NCI-H1092 treated with DMSO at 0.1 percent for 48 hours (cell line): Measurements from ENCODE around the gene DNAJC17.

Experiments used
- DNase-seq: peaks from one replicate; lab custom pipeline; 2025; lab: John Stamatoyannopoulos, UW

DNAJC17 gene

DNA sequence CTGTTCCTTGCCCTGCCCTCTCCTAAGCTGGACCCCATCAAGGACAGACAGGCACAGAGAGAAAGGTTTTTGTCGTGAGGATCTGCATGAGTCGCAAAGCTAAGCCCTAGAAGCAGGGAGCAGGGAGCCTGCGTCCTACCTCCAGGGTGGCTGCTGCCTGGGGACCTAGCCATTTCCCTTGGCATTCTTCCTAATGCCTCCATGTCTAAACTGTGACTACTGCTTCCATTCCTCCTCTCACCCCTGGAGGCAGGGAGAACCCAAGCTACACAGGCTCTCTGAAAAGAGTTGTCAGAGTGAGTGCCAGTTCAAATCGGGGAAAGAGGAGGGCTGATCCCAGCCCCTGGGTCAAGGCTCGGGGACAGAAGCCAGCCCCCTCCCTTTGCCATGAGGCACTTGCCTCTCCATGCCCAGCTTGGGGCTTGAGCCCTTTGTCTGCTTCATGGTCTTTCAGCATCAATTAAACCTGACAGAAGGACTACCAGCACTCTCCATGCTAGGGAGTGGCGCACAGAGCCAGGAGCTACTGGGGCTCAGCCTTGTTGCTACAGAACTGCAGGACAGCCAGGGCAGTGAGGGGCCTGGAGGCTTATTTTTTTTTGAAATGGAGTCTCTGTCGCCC, 41.0 kb downstream of the DNAJC17 start:
- no peak for DNase-seq

DNA sequence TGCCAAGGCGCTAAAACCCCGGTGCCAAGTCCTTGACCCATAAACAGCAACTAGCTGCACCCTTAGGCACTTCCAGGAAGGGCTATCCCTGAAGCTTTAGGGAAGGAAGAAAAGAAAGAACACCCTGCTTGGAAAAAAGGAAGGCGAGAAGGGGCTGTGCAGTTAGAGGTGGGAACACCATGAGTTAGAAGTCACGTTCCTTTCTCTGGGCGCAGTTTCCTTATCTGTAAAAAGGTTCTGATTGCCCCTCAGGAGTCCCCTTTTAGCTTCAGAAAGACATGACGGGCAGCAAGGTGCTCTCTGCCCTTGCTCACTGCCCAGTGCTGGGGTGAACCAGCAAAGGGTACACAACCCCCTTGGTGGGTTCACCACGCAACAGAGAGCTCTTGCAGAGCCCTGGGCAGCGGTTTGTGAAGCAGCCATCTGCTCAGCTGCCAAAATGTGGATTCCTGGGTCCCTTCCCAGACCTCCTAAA, 42.6 kb downstream of the DNAJC17 start:
- DNase-seq = no peak

DNA sequence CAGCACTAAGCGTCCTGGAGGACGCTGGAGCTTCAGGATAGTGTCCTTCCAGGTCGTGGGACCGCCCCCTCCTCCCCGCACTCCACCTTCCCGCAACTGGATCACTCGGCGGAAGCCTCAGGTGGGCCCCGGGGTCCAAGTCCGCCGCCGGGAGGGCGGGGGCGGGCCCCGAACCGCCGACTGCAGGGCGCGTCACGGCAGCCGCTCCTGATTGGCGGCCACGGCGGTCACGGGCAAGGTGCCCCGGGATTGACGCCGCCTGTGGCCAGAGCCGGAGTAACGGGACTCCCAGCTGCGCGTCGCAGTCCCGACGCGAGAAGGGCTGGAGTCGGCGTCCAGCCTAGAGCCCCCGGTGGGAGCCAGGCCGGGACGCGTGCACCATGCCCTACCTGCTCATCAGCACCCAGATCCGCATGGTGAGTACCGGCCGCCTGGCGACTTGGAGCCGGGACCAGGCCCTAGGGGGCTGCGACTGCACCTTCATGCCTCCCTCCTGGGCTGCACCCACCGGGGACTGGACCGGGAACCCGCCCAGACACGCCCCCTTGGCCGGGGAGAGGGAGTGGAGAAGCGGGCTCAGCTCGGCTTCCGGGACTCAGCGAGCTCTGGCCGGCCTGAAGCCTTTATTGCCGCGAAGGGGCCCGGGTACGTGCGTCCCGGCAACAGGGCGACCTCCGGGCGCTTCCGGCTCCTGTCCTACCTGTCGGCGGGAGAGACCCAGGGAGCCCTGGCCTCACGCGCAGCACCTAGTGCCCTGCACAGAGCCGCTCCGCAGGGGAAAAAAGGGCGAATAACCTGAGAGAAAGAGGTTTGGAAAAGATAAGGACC, 43.3 kb downstream of the DNAJC17 start, which contains the start of gene GCHFR:
TSS of gene GCHFR (plus strand) at position 268 of the 828 bp plus-strand sequence. CDS start at position 381, 113 bp downstream.
- peak; percentile 23 for DNase-seq

DNA sequence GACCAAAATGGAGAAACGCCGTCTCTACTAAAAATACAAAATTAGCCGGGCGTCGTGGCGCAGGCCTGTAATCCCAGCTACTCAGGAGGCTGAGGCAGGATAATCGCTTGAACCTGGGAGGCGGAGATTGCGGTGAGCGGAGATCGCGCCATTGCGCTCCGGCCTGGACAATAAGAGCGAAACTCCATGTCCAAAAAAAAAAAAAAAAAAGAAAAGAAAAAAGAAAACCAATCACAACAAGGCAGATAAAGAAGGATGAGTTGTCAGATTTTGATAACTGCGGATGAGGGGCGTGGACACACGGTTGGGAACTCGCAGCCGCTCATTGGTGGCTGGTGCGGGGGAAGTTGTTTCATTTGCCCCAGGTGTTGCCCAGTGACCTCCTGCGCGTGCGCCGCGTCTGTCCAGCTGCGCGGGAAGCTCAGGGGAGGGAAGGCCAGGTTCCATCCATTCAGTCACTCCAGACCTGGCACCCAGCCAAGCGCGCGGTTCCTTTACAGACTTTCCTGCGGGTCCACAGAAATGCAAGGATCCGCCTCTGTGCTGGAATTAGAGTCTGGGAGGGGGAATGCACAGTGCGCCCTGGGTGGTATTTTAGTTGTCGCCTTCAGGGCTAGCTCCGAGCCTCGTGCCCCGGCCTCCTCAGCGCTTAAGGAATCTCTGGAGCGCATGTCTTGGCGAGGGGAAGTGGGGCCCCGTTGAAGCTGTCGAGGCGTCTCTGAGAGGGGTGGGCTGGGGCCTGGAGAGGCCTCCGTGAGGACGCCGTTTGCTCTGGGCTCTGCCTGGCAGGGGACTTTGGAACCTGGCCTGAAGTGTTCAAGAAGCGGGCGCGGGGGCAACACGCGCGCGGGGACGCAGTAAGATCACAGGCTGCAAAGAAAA, 44.1 kb downstream of the DNAJC17 start:
- peak; percentile 49 for DNase-seq

DNA sequence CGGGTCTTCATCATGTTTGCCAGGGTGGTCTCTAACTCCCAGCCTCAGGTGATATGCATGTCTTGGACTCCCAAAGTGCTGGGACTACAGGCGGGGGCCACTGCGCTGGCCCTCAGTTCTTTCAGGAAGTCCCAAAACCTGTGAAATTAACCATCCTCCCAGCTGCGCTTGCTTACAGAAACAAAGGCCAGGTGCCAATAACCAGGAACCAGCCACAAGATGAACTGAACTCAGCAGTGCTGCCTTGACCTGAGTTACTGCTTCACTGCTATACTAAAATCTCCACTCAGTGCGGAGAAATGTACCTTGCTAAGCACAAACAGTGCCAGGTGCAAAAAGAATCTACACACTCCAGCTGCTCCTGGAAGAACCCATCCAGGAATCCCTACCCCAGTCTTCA, 47.3 kb downstream of the DNAJC17 start:
- DNase-seq = no peak

DNA sequence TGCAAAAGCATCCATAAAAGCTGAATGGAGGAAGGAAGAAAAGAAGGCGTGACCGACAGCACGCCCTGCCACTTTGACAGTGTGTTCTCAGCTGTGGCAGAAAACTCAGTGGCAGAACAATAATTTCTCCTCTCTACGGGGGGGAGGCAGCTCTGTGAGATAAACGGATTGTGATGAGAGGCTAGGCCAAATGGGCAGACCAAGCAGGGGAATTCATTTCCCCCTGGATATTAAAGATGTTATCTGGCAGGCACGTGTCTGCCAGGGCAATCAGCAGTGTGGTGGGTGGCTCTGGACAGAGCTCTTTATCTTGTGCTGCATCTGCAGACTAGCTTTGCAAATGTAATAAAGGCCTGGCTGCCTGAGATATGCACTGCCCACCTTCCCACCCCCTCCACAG, 50.3 kb downstream of the DNAJC17 start:
- no peak for DNase-seq

DNA sequence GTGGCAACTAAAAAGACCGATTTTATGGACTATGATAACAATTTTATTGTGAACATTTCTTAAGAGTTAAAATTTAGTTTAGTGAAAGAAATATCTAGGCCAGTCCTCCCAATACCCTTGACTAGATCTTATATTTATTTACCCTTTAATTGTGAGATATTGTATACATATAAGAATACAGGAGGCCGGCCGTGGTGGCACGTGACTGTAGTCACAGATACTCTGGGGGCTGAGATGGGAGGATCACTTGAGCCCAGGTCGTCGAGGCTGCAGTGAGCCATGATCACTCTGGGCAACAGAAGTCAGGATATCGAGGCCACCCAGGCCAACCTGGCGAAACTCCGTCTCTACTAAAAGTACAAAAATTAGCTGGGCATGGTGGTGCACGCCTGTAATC, 51.5 kb downstream of the DNAJC17 start:
- peak; percentile 38 for DNase-seq

DNA sequence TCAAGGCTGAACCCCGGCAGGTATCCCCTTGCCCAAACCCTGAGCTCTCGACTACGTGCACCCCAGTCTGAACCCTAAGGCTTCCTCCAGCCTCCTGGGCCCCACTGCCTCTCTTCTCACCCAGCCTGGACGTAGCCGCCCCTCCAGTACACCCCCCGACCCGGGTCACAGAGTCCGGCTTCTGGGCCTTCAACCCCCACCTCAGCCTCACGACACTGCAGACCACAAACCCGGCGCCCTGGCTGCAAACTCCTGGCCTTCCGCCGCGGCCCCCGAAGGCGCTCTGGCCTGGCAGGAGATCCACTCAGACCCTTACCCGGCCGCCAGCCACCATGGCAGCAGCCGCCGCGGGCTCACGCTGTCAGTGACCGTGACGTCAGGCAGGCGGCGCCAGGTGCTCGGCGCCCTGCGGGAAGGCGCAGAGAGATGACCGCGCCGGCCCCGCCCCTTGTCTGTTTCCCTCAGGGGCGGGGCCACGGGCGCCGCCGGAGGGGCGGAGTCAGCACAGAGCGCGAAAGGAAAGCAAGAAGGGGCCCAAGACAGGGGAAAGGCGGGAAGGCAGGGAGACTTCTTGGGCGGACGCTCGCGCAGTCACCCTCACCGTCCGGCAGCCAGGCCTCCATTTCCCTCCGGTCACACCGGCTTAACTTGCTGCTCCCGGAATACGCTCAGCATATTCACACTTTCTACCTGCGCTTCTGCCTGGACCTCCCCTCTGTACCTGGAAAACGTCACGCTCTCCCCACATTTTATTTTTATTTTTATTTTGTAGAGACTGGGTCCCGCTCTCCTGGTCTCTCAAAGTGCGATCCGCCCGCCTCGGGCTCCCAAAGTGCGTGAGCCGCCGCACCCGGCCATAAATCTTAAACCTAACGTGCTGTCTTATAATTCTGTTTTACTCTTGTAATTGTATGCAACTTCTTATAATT, 52.1 kb downstream of the DNAJC17 start, which contains the start of gene RMDN3:
TSS of gene RMDN3 (minus strand) at position 372 of the 929 bp plus-strand sequence. CDS start 471 bp downstream, outside the sequence.
- DNase-seq = peak; percentile 85

DNA sequence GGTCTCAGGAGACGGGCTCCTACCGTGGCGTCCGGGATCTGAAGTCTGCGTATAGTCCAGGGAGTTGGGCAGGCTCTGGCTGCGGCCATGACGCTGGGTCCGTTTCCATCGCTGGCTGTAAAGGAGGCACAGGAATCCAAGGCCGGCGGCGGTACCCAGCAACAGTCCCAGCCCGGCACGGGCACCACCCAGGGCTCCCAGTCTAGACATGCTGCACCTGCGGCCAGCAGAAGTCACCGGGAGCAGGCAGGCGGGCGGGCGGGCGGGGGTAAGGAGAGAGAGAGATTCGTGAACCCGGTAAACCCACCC, 52.7 kb downstream of the DNAJC17 start:
- no peak for DNase-seq

DNA sequence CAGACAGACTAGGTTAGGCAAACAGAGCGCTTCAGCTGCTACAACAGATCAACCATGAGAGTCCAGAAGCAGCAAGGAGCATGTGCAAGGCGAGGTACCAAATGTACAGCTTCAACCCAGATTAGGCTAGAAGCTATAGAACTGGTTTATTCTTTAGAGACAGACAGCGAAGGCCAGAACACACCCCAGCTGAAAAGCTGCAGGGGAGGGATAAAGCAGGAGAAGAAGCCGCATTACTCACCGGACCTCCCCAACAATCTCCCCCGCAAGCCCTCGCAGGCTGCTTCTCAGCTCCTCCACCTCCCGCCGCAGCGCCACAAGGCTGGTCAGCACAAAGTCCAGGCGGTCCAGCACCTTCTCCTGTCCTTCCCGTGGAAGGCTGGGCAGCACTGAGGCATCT, 55.5 kb downstream of the DNAJC17 start:
- no peak for DNase-seq

DNA sequence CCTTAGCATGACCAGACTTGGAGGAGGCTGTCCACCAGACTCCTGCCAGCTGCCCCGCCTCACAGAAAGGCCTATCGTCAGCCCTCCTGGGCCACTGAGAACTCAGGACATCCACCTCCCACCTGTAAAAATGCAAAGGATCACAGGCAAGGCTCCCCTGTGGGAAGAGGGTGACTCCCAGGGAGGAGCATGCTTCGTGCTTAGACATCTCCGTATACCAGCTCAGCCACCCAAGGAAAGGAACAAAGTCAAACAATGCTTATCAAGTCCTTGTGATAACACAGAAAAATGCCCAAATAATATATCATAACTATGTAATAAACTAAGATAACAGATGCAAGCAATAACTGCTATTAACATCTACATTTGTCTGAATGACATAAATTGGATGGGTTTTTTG, 56.4 kb downstream of the DNAJC17 start:
- no peak for DNase-seq

DNA sequence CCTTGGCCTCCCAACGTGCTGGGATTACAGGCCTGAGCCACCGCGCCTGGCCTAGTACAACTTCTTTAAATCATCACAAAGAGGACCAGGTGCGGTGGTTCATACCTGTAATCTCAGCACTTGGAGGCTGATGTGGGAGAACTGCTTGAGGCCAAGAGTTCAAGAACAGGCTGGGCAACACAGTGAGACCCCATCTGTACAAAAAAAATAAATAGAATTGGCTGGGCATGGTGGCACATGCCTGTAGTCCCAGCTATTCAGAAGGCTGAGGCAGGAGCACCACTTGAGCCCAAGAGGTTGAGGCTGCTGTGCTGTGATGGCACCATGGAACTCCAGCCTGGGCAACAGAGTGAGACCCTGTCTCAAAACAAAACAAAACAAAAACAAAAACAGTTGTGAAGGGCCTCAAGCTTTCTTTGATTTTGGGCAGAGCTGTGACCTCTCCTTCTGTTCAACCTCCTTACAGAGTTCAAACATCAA, 58.1 kb downstream of the DNAJC17 start:
- no peak for DNase-seq

DNA sequence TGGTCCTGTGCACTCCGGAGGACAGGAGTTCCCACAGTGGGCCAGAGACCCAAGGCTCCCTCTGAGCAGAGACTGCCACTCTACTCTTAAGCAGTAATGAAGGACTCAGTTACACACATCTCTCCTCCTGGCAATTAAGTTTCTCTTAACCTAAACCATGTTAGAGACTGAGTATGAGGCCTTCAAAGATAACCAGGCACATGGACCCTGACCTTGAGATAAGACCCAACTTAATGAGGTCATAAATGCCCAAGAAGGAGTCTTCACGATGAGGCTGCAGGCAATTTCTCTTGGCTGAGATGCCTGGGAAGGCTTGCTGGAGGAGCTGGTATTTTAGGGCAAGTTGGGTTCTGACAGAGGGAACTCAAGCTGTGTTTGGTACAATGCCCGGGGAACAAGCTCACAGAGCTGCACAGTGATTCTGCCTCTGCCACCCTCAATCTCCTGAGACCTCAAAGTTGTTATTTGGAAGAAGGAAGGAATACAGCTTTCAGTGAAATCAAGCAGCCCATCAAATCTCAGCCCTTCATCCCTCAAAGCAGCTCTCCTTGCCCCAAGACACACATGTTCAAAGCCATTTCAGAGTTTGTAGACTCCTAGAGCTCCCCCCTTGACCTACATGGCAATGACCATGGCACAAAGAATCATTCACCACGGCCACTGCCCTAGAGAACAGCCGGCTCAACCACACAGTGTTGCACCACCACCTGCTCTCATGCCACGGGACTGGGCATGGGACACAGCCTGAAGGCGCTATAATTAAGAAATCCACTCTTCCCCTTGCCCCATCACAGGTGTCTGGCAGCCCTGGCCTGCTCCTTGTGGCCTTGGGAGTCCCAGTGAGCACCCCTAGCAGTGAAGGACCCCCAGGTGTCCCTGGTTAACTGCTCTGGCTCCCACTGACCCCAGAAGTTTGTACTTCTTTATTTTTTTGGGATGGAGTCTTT, 59.3 kb downstream of the DNAJC17 start:
- DNase-seq = no peak

DNA sequence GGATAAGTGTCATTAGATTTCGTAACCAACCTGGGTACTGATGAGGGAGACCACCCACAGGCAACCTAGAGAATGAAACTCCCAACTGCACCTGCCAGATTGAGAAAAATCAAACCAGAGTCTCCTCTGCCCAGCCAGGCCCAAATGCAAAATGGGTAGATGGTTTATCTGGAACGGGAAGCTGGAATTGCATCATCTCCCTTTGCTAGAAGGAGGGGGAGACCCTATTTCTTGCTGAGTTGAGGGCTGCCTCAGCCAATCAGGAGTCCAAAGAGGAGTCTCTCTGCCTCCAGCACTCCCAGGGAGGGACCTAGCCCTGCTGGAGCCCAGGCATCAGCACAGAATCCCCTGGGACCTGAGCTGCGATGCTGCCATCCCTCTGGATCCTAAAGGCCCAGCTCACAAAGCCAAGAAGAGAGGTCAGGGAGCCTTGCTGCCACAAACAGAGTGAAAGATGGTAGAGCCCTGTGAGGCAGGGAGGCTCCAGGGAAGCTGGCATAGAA, 60.3 kb downstream of the DNAJC17 start:
- no peak for DNase-seq

DNA sequence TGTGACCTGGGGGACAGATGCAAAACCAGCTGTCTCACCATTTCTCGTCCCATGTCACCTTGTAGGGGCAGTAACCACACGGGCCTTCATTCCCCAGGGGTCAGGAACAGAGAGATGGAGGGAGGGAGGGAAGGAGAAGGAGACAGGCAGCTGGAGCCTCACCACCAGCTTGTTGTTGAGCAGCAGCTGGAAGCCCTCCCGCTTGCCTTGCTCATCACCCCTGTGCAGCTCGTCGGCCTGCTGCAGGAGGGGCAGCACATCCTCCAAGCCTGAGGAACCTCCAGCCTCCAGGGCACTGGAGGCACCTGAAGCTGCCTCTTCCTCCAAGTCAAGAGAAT, 62.5 kb downstream of the DNAJC17 start:
- no peak for DNase-seq

DNA sequence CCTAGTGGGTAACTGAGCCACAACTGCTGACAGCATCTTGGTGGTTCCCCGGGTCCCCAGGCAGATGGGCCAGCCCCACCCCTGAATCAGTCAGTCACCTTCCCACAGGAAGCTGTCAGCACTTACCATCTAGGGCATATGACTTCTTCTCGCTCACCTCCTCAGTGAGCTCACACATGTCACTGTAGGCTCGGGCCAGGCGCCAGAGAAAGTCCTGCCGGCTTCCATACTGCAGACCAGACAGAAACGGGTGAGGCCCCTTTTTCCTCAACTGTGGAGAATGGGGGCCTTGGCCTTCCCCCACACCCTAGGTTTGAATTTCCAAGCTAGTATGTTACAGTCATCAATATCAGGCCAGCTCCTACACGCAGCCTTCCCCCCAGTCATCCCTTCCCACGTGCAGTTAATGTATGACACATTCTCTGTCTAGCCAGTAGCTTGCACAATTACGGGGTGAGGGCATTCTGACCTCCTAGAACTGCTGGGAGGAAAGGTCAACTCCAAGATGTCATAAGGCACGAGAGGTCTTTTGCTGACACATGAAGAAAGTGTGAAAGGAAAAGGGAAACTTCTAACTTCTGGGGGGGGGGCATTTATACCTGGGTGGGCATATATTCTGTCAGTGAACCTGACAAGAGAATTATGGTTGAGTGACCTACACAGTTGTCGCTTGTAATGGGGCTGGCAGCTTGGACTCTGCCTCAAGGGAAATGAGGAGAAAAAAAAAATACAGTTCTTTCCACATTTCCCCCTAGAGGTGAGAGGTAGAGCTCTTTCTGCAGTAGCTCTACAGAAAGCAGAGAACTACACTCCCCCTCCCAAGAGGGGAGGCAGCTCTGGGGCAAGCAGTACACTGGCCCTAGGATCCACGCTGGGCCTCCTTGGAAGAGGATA, 63.1 kb downstream of the DNAJC17 start:
- DNase-seq = no peak

DNA sequence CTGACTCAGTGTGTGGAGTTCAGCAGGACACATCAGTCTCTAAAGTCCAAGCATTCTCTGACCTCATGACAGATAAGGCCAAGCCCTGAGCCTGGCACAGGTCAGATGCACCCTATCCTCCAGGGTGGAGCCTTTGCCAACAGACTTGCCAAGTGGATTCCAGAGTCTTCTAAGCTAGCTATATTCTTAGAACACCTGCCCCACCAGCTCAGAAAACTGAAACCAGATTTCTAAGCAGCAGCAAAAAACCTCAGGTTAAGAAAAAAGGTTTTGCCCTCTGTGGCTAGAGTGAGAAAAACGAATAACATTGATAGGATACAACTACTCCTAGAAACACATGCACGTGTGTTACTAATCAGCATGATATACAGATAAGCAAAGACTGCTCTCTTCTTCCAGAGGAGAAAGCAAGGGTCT, 63.8 kb downstream of the DNAJC17 start:
- no peak for DNase-seq

DNA sequence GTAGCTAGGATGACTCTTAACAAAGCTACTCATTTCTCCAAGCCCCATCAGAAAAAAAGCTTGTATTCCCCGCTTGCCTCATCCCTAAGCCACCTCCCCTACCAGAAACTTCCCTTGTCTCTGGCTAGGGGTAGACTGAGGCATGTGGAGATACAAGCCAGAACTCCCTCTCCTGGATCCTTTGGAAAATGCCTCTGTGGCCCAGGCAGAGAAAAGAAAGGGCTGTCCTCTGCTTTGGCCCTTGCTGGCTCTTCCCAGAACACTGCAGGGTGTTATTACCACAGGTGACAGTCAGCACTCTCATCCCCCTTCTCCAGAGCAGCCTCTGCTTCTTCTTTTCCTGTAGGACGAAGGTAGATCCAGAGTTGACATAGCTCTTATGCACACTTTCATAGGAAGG, 67.4 kb downstream of the DNAJC17 start:
- DNase-seq = no peak

DNA sequence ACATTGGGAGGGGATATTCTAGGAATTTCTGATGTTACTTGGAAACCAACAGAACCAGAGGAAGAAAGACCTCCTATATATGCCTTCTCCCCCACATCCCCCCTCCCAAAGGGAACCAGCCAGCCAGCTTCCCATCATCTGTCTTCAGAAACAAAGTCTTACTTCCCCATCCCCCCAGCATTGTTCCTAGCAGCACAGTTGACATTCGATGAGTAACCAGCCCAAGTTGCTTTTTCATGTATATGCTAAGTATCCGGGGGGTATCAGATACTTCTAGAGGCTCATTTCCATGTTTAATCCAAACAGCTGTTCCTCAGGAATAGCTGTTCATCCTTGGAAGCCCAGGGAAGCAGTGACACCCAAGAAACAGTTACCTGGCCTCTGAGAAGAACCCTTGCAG, 68.2 kb downstream of the DNAJC17 start:
- no peak for DNase-seq
